ENCODE measurements around the gene SOAT1.

SOAT1 gene

GRCh38 chr1:179295164-179295755 lies 1.7 kb downstream of the SOAT1 start:
- DNase-seq (ENCODE audit: low read depth): no peak
- H3K4me3 ChIP-seq (ENCODE audit: low read length): peak overlapping the region; percentile 82; the same call in 1 of the 2 replicates
- TF ChIP-seq CTCF (conservative IDR thresholded peaks at IDR 0.05; ENCODE audit: low read length): no peak

- DNase-seq (ENCODE audit: low read depth): no peak
Measured at GRCh38 chr1:179296356-179297104, 2.9 kb downstream of the SOAT1 start.

GRCh38 chr1:179297105-179297378 lies 3.4 kb downstream of the SOAT1 start:
- DNase-seq (ENCODE audit: low read depth): no peak
- no peak overlapping the region for H3K4me3 ChIP-seq (ENCODE audit: low read length)
- no peak for TF ChIP-seq CTCF (conservative IDR thresholded peaks at IDR 0.05; ENCODE audit: low read length)

More at GRCh38 chr1:179296356-179297104, 2.9 kb downstream of the SOAT1 start:
- TF ChIP-seq CTCF (conservative IDR thresholded peaks at IDR 0.05; ENCODE audit: low read length): no peak
- H3K4me3 ChIP-seq (ENCODE audit: low read length): no peak overlapping the region

- DNase-seq (ENCODE audit: low read depth): no peak
- no peak for TF ChIP-seq CTCF (conservative IDR thresholded peaks at IDR 0.05; ENCODE audit: low read length)
- no peak overlapping the region for H3K4me3 ChIP-seq (ENCODE audit: low read length)
Measured at GRCh38 chr1:179298952-179299351, 5.4 kb downstream of the SOAT1 start.

GRCh38 chr1:179300112-179300511 lies 6.5 kb downstream of the SOAT1 start:
- no peak overlapping the region for H3K4me3 ChIP-seq (ENCODE audit: low read length)
- no peak for DNase-seq (ENCODE audit: low read depth)
- TF ChIP-seq CTCF (conservative IDR thresholded peaks at IDR 0.05; ENCODE audit: low read length): no peak

GRCh38 chr1:179302070-179302469 lies 8.5 kb downstream of the SOAT1 start:
- peak; percentile 17 for DNase-seq (ENCODE audit: low read depth)
- H3K4me3 ChIP-seq (ENCODE audit: low read length): no peak overlapping the region
- no peak for TF ChIP-seq CTCF (conservative IDR thresholded peaks at IDR 0.05; ENCODE audit: low read length)

GRCh38 chr1:179303200-179303785 lies 9.7 kb downstream of the SOAT1 start:
- no peak overlapping the region for H3K4me3 ChIP-seq (ENCODE audit: low read length)
- TF ChIP-seq CTCF (conservative IDR thresholded peaks at IDR 0.05; ENCODE audit: low read length): no peak
- no peak for DNase-seq (ENCODE audit: low read depth)
